HG02981 (cell line): ENCODE results near the gene SMARCA1.
A peak's percentile ranks its signal among the peaks of the same experiment; 100 is the strongest.
"Not testable (repeated sequence)": the region's sequence is repeated elsewhere in the genome, so short reads cannot be mapped to it uniquely, and the experiment has no call there.

Experiments
- ATAC-seq: cut with Tn5 transposase; IDR thresholded peaks from one replicate; pipeline ENCODE4 v1.9.1; 2021; ENCODE audit warnings: mild to moderate bottlenecking, moderate library complexity; ENCODE audit not compliant: unreplicated experiment

The SMARCA1 gene, protein sequence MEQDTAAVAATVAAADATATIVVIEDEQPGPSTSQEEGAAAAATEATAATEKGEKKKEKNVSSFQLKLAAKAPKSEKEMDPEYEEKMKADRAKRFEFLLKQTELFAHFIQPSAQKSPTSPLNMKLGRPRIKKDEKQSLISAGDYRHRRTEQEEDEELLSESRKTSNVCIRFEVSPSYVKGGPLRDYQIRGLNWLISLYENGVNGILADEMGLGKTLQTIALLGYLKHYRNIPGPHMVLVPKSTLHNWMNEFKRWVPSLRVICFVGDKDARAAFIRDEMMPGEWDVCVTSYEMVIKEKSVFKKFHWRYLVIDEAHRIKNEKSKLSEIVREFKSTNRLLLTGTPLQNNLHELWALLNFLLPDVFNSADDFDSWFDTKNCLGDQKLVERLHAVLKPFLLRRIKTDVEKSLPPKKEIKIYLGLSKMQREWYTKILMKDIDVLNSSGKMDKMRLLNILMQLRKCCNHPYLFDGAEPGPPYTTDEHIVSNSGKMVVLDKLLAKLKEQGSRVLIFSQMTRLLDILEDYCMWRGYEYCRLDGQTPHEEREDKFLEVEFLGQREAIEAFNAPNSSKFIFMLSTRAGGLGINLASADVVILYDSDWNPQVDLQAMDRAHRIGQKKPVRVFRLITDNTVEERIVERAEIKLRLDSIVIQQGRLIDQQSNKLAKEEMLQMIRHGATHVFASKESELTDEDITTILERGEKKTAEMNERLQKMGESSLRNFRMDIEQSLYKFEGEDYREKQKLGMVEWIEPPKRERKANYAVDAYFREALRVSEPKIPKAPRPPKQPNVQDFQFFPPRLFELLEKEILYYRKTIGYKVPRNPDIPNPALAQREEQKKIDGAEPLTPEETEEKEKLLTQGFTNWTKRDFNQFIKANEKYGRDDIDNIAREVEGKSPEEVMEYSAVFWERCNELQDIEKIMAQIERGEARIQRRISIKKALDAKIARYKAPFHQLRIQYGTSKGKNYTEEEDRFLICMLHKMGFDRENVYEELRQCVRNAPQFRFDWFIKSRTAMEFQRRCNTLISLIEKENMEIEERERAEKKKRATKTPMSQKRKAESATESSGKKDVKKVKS

DNA sequence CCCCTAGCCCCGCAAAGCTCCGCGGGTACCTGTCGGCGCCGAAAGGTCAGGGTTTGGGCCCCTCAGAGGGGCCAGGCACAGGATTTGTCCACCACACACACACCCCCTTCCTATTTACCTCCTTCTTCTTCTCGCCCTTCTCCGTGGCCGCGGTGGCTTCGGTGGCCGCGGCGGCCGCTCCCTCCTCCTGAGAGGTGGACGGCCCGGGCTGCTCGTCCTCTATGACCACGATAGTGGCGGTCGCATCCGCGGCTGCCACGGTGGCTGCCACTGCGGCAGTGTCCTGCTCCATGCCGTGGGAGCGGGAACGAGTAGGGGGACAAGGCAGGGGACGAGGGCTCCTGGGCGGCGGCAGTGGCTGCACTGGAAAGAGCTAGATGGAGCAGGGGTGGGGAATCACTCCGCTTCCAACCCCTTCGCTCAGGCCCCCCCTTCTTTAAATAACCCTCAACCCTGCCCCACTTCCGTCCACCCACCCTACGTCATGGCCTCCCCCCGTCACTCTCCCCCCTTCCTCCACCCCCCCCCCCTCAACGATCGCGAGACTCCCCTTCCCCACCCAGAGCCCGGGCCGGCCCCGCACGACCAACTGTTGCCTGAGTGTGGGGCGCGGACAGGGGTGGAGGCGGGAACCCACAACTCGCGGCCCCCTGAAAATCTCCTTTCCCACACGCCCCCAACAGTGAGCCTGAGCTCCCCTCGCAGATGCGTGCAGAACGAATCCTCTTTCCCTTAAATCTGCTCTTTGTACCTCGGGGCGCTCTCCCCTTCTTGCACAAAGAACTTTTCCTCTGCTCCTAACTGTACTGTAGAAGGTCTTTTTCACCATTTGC is at the start of gene SMARCA1:
SMARCA1 (minus strand) TSS at position 412 of the 833 bp plus-strand sequence; CDS start at position 292, 120 bp downstream.
- no peak for ATAC-seq

DNA sequence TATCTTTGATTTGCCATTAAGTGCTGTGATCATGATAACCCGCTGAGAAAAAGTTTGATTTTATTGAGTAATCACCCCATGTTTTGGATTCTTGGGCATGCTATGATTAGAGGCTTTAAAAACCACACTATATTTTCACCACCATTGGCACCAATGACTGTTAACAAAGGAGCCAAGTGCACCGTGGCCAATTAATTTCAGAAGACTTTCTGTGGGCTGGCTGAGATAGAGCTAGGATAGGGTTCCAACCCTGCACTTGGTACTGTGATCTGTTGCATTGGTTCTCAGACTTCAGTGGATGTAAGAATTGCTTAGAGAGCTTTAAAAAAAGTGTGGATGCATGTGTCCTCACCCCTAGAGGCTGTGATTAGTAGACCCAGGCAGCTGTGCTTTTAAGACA is 49.1 kb upstream of the SMARCA1 start:
- no peak for ATAC-seq

DNA sequence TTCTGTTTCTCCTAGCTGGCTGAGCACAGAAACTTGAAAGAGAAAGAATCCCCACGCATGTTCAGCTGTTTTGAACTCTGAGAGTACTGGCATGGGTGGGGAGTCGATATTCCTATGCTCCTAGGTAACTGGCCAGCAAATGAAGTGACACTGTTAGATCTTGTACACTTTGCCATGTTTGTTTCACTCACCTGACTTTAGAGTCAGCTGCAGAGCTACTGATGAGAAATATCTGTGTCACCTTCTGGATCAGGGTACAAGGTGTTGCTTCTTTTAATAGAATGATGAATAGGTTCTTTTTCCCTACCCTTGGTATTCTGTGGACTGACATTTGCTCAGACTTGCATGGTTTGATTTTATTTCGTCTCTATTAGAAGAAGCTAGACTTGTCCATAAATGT is 45.1 kb upstream of the SMARCA1 start:
- no peak for ATAC-seq

DNA sequence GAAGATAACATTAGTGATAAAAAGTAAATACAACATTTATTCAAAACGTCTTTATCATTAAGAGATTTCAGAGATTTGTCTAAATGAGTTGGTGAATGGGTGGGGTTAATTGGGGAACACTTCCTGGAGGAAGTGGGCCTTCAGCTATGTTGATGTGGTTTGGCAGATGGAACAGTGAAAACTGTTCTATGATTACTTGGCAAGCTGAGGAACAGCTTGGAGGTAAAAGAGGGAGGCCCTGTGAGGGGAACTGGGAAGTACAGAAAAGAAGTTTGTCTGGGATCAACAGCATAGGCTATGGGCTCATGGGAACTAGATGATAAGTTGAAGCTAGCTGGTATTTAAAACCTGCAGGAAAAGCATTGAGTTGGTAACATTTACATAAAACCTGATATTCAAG is 42.8 kb upstream of the SMARCA1 start:
- no peak for ATAC-seq

DNA sequence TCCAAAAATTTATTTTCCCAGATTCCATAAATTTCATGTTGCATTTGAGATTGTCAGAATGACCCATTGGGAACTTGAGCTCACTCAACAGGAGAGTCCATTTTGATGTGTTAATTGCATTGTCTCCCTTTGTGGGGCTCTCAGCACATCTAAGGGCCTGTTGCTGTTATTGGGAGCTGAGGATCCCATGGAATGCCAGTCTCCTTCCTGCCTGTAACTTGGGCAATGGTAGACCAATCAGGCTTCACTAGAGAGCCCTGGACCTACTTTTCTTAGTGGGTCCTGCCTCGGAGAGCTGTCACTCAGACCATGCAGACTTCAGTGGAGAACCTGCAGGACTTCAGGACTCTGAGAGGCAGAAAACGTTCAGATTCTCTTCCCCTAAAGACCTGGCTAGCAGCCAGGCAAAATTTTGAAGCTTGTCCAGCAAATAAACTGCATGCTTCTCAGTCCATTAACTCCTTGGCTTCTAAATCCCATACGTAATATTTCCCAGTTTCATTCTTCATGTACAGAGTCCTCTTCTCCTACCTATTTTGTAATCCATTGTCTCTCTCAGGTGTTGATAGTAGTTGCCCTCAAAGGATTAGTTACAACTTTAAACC is 41.9 kb upstream of the SMARCA1 start:
- ATAC-seq = no peak

DNA sequence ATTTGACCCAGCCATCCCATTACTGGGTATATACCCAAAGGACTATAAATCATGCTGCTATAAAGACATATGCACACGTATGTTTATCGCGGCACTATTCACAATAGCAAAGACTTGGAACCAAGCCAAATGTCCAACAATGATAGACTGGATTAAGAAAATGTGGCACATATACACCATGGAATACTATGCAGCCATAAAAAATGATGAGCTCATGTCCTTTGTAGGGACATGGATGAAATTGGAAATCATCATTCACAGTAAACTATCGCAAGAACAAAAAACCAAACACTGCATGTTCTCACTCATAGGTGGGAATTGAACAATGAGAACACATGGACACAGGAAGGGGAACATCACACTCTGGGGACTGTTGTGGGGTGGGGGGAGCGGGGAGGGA is 41.1 kb upstream of the SMARCA1 start:
- not testable (repeated sequence) for ATAC-seq

DNA sequence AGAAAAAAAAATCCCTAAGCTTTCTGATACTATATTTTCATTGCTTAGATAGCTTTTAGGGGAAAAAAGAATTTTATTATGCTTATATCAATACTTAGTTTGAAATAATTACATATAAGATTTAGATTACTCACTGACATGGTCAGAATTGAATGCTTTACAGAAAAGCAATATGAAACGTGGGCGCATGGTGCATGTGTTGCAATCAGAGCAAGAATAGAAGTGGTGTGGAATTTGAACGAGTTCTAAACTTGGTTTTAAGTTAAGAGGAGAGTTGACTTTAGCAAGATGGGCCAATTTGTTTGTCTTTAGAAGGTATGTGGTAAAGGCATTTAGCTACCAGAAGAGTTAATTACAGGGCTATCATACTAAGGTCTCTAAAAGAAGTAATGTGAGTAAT is 38.2 kb upstream of the SMARCA1 start:
- ATAC-seq = no peak

DNA sequence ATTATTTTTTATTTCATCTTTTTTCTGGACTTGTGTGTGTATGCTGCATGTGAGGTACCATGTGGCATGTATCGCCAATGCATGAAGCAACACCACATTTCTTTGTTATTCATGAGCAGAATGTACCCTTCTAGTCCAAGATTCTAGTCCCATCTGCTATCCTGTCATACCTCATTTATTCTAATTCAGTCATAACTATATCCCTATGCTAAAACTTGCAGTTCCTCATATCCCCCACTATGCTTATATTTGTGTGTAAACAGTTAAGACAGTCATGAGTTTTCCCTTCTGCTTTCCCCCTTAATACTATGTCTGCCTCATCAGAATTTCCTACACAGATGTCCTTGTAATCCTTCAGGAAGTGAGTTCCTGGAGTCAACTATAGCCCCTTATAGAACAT is 36.5 kb upstream of the SMARCA1 start:
- no peak for ATAC-seq

DNA sequence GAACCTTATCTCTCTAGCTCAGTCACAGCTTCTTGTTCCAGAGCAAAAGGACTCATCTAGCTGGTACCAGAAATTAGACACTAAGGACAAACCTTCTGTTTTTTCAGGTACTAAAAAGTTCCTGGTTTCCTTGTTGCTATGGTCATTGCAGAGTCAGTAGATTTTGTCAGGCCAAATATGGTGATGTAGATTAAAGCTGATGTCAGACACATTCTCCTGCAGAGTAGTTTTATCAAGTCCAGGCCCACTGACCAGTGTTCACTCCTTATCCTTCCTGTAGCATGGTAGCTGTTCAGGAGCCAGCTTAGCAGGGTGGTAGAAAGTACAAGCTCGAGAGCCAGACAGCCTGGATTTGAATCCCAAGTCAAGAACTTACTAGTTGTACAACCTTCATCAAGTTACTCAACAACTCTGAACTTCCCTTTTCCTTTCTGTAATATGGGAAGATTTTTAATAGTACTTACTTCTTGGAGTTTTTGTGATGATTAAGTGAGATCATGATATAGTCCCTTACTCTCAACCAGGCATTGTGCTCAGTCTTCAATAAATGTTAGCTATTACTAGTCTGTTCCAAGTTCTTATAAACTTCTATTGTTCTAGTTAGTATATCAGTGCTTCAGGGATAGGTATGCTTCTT is 34.7 kb upstream of the SMARCA1 start:
- no peak for ATAC-seq

DNA sequence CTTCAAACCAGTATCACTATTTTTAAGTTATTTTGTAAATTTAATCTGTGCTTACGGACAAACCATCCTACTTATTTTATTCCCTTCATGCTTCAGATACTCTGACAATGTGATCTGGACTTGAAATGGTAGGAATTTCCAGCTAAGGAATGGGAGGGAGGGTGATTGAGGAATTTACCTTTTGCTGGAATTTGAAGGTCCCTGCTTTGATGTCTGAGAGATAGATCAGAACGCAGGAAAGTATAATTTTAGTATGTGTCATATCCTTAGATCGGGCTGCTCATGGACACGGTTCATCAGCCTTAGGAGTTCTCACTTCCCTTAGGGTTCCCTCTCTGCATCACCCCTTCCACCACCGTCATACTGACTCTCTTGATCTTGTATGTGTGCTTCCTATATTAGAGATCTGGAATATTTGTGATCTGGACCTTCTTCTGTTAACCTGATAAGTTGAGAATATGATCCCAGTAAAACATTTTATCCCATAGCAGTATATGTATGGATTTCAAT is 33.6 kb upstream of the SMARCA1 start:
- ATAC-seq = no peak

DNA sequence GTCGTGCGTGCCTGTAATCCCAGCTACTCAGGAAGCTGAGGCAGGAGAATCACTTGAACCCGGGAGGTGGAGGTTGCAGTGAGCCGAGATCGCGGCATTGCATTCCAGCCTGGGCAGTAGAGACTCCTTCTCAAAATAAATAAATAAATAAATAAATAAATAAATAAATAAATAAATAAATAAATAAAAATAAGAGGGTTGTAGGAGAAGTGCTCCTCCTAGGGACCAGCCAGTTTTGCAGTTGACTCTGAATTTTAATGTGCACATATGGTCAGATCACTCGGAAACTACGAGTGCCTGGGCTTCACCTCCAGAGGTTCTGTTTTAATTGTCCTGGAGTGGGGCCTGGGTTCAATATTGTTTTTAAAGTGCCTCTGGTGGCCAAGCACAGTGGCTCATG is 31.5 kb upstream of the SMARCA1 start:
- not testable (repeated sequence) for ATAC-seq

DNA sequence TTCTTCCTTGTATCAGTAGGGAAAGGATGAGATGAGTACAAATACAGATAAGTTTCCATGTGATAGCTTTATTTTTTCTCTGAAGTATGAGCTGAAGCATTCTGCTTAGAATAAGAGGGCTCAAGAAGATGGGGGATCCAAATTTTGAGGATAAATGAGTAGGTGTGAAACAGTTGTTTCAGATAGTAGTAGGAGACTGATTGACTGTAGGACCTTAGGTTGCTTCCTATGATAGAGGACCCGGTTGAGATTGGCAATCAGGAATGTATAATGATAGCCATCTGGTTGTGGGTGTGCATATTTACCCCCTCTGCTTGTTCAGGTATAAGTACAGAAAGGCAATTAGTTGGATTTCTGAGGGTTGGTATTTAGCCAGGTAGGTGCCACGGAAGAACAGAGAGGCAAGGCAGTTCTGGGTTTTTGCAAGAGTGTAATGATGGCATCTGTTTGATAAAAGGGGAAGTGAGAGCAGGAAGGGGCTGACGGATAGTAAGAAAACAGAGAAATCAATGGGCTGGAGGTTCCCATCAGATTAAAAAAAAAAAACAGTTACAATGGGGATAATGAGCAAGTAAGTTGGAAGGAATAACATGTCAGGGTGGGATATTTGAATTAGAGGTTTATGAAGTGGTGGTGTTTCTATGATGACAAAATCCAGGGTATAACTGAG is 30.5 kb upstream of the SMARCA1 start:
- ATAC-seq = peak; percentile 98

DNA sequence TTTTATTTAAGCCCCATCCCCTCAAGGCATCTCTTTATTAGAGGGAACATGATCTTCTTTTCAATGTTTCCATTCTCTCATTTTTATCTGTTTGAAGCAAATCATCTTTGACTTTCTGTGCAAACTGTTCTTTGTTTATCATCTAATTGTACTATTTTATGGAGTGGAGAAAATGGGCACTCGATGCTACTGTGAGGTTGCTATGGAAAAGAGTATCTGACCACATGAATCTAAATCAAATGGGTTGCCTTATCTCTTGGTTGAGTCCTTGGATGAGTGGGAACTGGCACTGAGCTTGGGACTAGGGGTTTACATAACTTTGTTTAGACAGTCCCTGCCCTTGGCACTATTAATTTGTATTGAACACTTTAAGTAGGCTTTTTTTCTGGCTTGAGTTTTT is 25.8 kb upstream of the SMARCA1 start:
- no peak for ATAC-seq

DNA sequence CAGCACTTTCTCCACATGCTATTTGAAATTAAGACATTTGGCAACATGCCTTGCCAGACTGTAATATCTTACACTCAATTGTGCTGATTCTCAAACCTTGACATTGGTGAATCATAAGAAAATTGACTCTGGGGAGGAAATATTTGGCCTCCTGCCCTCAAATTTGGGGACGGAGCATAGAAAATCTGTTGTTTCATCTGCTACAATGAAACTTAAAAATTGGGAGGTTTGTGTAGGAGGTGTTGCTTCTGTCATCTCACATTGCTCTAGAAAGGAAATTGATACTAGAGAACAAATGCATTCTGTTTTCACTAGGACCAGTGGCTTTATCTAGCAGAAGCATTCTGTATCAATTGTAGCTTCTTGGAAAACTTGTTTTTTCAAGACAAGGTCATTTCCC is 22.1 kb upstream of the SMARCA1 start:
- ATAC-seq = no peak

DNA sequence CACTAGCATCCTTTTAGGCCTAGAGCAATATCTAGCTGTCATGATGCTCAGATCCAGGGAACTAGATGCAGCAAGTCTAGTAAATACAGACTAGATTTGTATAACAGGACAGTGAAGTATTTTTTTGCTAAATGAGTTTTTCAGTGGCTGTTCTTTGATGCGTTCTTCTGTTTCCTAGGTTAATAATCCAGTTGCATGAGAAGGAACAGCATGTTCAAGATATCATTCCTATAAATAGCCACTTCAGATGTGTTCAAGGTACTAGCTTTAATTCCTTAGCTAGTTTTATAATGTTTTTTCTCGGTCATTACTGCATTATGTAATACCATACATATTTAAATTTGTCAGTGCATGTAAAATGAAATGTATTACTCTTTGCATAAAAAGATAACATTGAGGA is 21.5 kb upstream of the SMARCA1 start:
- no peak for ATAC-seq

DNA sequence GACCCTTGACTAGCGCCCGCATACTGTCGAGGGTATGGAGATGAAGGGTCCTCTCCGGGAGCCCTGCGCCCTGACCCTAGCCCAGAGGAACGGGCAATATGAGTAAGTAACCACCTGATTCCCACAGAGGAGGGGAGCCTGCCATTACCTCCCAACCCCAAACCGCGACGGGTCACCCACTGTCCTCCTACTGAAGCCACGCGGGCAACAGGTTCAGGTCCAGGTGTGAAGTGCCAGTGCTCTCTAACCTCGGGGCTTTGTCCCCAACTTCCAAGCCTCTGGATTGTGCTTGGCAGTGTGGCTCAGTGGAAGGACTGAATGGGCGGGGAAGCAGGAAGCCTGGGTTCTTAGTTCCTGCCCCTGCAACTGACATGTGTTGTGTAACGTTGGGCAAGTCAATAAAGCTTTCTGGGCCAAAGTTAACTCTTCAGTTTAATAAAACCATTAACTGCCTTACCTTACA is 17.5 kb upstream of the SMARCA1 start:
- ATAC-seq = peak; percentile 31

DNA sequence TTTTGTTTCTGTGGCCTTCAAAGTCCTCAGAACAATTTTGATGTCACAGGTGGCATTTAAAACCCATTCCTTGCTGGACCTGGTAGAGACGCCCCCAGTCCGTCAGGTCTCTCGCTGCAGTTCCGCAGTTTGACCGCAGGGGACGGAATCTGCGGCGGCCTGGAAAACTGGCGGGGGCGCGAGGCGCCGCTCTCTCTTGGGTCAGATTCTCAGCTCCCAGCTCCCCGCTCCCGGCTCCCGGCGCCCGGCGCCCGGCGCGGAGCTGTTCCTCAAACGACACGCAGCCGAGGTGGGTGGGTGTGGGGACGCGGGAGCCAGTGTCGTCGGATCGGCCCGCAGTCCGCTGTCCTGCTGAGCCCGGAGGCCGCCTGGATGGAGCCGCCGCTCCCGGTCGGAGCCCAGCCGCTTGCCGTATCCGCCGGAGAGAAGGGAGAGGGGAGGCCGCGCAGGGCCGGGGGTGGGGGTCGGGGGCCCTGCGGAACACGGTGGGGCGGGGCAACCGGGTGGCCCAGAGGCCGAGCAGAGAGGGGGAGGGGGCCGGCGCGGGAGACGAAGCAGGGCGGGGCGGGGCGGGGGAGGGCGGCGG is 16.9 kb upstream of the SMARCA1 start, which contains the start of gene OCRL:
OCRL (plus strand) TSS at position 192 of the 586 bp plus-strand sequence; CDS start at position 373, 181 bp downstream.
- peak; percentile 96 for ATAC-seq

DNA sequence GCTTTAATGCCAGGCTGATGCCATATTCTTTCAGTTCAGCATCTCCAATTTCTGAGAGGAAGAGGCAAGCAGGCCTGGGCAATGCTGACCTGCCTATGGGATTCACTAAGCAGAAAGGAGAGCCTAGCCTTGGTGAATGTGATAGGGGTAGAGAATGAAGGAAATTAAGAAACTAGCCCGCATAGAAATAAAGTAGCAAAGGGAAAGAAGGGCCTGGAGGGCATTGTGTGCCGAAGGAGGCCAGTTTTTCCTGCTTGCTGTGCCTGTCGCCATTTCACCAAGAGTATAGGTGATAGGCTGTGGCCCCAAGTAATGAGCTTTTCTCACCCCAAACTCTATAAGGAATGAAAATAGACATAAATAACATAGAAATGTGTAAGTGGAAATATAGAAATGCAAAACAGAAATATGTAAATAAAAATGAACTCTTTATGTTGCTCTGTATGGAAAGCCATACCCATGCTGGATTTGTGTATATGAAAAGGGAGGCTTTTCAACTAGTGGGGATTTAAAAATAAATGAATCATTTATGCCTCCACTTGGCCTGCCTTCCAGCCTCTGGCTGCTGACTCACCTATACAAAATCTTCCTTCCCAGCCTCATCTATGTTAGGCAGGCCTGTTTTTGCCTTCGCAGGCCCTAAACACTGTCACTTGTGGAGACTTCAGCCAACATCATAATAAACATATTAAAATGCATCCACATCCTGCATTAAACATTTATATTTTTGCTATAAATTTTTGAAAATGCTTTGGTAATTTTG is 11.7 kb upstream of the SMARCA1 start:
- no peak for ATAC-seq
